Activated CD4-positive, alpha-beta T cell treated with anti-CD3 and anti-CD28 coated beads for 24 hours (primary cell): ENCODE measurements around the gene PCDH17.

Experiments
- DNase-seq, 2 donors: peaks; one replicate each; pipeline ENCODE4 v3.0.0-alpha.2; 2020; ENCODE audit warnings: low read depth in 2 of 2

PCDH17 gene

GRCh38 chr13:57631596-57632275 lies at the start of gene PCDH17:
TSS of gene PCDH17 (plus strand) at chr13:57631744. CDS start at chr13:57632547, 803 bp downstream.
- DNase-seq: no peak

DNA sequence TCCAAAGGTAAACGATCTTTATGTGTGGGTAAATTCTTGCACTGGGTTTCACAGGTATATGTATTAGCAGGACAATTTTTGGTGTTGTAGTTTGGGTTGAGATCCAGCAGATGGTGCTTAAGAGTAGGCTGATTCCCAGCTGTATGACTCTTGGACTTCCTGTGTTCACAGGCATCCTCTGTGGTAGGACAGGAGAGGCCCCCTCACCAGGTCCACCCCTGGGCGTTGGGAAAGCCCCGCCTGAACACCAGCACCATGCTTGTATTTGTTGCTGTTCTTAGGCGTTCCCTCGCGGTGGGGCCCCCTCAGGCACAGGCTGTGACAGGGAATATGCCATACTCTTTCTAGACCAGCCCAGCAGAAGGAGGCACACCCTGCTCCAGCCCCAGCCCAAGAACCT lies 49.5 kb upstream of the PCDH17 start:
- no peak for DNase-seq

GRCh38 chr13:57583529-57583928 lies 48.0 kb upstream of the PCDH17 start:
- no peak for DNase-seq

GRCh38 chr13:57588639-57589038 lies 42.9 kb upstream of the PCDH17 start:
- no peak for DNase-seq

GRCh38 chr13:57595775-57596174 lies 35.8 kb upstream of the PCDH17 start:
- no peak for DNase-seq

DNA sequence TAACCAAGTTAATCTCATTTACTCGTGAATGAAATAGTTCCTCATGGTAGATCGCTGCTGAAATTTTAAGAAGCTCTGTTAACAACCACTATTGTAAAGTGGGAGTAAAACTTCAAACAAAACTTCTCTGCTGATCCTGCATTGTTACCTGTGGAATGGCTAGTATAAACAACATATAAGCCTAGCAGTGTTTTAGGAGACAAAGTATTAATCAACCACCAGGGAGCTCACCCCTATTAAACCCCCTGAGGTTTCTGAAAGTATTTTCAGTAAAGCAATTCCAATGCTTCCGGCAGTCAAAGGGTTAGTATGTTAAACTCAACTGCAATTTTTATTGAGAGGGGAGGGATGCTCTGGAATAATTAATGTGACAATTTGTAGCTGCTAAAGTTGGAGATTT lies 30.0 kb upstream of the PCDH17 start:
- DNase-seq: no peak

- DNase-seq: no peak
These were observed 27.1 kb upstream of the PCDH17 start for GRCh38 chr13:57604442-57604841.

DNA sequence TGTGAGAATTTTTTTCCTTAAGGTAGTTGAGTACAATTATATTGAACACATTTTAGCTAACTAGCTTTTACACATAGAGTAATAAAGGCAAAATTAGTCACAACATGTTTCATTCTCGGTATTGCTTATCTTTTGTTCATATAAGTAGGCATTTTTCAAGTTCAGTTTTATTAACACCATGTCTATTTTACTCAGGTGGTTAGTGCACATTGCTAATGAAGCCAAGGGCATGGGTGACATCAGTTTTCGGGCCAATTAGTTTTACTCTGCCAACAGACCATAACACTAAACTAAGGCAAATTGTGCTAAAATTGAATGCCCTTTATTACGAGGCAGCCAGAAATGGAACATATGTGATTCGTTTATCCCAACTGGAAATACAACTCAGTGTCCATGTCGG lies 19.6 kb upstream of the PCDH17 start:
- no peak for DNase-seq

GRCh38 chr13:57612568-57612967 lies 19.0 kb upstream of the PCDH17 start:
- no peak for DNase-seq

DNA sequence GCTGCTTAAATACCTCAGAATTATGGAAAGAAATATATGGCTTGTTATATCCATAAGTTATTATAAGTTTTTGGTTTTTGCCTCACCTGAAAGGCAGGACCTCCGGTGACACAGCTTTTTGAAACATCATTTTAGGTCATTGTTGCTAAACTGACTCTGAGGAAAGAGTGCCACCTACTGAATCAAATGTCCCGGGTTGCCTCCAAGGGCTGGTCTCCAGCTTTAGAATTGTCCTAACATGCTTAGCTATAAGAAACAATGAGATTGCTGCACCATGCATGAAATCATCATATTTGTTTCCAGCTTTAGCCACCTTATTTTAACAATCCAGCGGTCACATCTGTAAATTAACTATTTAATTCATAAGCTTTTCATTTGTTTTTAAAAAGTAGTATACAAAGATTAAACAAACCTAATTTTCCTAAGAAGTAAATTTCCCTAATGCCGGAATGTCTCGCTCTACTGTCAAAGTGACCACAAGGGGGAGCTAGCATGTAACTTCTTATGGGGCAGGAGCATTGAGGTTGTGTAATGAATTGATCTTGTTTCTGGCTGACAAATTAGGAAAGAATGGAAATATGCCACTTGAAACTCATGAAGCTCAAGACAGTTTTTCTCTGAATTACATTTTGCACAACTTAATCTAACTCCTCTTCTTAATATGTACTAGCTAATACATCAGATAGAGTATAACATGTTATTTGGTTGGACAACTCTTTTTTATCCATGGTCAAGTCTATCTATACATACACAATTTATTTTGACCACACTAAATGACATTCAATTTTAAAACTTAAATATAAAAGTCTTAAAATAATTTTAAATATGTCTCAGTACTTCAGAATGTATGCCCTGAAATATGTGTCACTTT lies 6.7 kb upstream of the PCDH17 start:
- DNase-seq: peak in 1 of 2 donors; percentile 16

DNA sequence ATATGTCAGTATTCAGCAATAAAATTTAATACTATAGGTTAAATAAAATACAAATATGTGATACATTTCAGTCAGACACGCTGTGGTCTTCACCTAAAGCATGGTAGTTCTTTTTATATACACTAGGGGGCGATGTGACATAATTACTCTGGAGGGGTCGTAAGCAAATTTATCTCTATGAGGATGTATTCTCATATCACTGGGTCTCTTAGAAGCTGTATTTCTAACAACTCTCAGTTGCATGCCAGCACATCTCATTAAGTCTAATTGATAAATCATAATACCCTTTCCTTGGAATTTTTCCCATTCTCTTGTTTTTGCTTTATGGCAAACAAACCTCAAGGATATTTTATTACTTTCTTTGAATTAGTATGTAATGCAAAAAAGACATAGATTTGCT lies 3.9 kb upstream of the PCDH17 start:
- no peak for DNase-seq

DNA sequence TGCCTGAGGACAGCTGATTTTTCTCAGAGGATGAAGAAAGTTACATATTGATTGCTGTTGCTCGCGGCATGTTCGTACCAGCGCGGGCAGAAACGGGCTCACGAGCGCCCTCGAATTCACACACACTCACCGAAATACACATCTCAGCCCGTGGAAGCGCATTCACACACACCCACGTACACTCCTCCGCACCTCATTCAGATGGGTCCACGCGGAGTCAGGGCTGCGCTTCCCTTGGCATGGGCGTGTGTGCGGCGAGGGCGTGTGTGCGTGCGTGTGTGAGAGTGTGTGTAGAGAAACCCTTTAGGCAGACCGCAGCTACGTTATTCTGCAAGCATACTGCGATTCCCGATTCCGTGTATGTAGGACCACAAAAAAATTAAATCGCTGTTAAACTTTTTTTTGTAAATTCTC lies 2.1 kb upstream of the PCDH17 start:
- DNase-seq: no peak

DNA sequence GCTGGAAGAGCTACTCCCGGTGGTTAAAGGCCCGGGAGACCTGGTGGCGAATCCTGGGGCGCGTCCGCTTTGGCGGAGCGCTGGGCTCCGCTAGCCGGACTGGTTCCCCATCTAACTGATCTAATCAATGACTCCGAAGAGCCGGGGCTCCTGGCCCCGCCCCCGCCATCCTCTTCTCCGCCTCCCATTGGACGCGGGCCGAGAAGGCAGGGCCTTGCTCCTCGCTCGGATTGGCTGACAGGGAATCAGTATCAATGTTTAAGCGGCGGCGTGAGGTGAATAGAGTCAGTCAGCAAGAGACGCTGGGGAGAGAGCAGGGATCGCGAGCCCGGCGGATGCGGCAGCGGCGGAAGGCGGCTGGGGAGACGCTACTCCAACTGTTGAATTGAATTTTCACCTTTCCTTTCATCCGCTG lies 1.7 kb upstream of the PCDH17 start:
- DNase-seq: no peak

GRCh38 chr13:57630661-57631595 lies 616 bp upstream of the PCDH17 start:
- DNase-seq: no peak

DNA sequence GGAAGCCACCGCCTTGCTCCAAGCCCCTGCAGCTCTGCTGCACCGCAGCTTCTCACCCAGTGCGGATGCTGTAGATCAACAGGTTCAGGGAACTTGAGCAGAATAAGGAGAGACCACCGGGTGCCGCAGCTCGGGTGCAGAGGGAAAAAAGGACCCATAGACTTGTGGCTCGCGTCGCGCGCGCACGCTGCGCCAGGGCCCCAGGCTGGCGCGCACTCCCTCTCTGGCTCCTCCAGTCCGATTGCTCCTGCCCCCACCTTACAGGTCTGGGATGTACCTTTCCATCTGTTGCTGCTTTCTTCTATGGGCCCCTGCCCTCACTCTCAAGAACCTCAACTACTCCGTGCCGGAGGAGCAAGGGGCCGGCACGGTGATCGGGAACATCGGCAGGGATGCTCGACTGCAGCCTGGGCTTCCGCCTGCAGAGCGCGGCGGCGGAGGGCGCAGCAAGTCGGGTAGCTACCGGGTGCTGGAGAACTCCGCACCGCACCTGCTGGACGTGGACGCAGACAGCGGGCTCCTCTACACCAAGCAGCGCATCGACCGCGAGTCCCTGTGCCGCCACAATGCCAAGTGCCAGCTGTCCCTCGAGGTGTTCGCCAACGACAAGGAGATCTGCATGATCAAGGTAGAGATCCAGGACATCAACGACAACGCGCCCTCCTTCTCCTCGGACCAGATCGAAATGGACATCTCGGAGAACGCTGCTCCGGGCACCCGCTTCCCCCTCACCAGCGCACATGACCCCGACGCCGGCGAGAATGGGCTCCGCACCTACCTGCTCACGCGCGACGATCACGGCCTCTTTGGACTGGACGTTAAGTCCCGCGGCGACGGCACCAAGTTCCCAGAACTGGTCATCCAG lies 964 bp downstream of the PCDH17 start:
- no peak for DNase-seq

GRCh38 chr13:57633141-57633949 lies 1.8 kb downstream of the PCDH17 start:
- DNase-seq: no peak

GRCh38 chr13:57633950-57634838 lies 2.6 kb downstream of the PCDH17 start:
- no peak for DNase-seq

GRCh38 chr13:57634839-57635165 lies 3.3 kb downstream of the PCDH17 start:
- no peak for DNase-seq

- no peak for DNase-seq
These were observed 4.1 kb downstream of the PCDH17 start for GRCh38 chr13:57635541-57636085.
